DND-41 (cell line): ENCODE measurements around the gene COL6A5.

Experiments used
- CTCF ChIP-seq: IDR thresholded peaks from 2 replicates; pipeline ENCODE4 v1.5.1; 2012; ENCODE audit warnings: borderline replicate concordance, low read length, moderate library complexity, mild to moderate bottlenecking; ENCODE audit not compliant: poor library complexity, severe bottlenecking; ENCODE audit errors: extremely low read depth
- EZH2 ChIP-seq: IDR thresholded peaks from 3 replicates; pipeline ENCODE4 v1.6.1; 2012; ENCODE audit warnings: borderline replicate concordance, low read depth, mild to moderate bottlenecking, moderate library complexity, low read length, inconsistent platforms; ENCODE audit not compliant: severe bottlenecking

GRCh38 chr3:130506031-130506430, 160.6 kb downstream of the COL6A5 start:
- TF ChIP-seq CTCF: no peak
- TF ChIP-seq EZH2: no peak
